OCI-LY3 (cell line): ENCODE data around the gene KLHDC4.

ENCODE experiments used
- H2AFZ ChIP-seq: fragments of 200-600, 300-600 bp; shearing (Covaris generic); 2 replicates; pipeline ENCODE4 v1.6.0; 2014; ENCODE audit warnings: antibody characterized with exemption, low read depth, low read length
- H3K27ac ChIP-seq: fragments of 200-600, 300-600 bp; sonication (generic); 2 replicates; pipeline ENCODE4 v1.5.1; 2014; ENCODE audit warnings: mild to moderate bottlenecking, low read length, moderate library complexity, mixed read lengths
- H3K27me3 ChIP-seq: fragments of 200-600, 300-600 bp; sonication (generic); 2 replicates; pipeline ENCODE4 v1.6.1; 2014; ENCODE audit warnings: low read depth, low read length, mixed read lengths
- H3K36me3 ChIP-seq: fragments of 200-600, 300-600 bp; sonication (generic); replicated peaks from 2 replicates; pipeline ENCODE3; 2014; ENCODE audit warnings: low read depth, low read length, mixed read lengths
- H3K4me1 ChIP-seq: fragments of 300-600, 200-600 bp; sonication (generic); 2 replicates; pipeline ENCODE4 v1.6.1; 2014; ENCODE audit warnings: low read length, mixed read lengths
- H3K4me2 ChIP-seq: fragments of 200-600, 300-600 bp; sonication (generic); 2 replicates; pipeline ENCODE4 v1.6.1; 2014; ENCODE audit warnings: low read length, mixed read lengths
- H3K4me3 ChIP-seq: fragments of 300-600, 200-600 bp; sonication (generic); 2 replicates; pipeline ENCODE4 v1.5.1; 2014; ENCODE audit warnings: antibody characterized with exemption, mild to moderate bottlenecking, low read length, moderate library complexity
- H3K79me2 ChIP-seq: fragments of 300-600, 200-600 bp; shearing (Covaris generic); 2 replicates; pipeline ENCODE4 v1.6.1; 2014; ENCODE audit warnings: mild to moderate bottlenecking, low read length, mixed read lengths
- H3K9ac ChIP-seq: fragments of 300-600, 200-600 bp; shearing (Covaris generic); 2 replicates; pipeline ENCODE4 v1.6.0; 2014; ENCODE audit warnings: mild to moderate bottlenecking, low read length, moderate library complexity
- H3K9me3 ChIP-seq: fragments of 200-600, 300-600 bp; shearing (Covaris generic); 2 replicates; pipeline ENCODE4 v1.6.1; 2014; ENCODE audit warnings: low read length, mixed read lengths; ENCODE audit not compliant: insufficient read depth
- H4K20me1 ChIP-seq: fragments of 200-600, 300-600 bp; sonication (generic); 2 replicates; pipeline ENCODE4 v1.6.1; 2016; ENCODE audit warnings: low read length, mixed read lengths; ENCODE audit not compliant: insufficient read depth
- CTCF ChIP-seq: fragments of 200-600, 300-600 bp; sonication (generic); IDR thresholded peaks from 2 replicates; pipeline ENCODE4 v1.5.1; 2014; ENCODE audit warnings: antibody characterized with exemption, low read length, low read depth
- EZH2phosphoT487 ChIP-seq: fragments of 200-600 bp; shearing (Covaris generic); IDR thresholded peaks from 2 replicates; pipeline ENCODE4 v1.6.1; 2018; ENCODE audit warnings: antibody characterized with exemption, mixed run types, low read depth

The KLHDC4 gene

GRCh38 chr16:87671715-87672270 is 94.0 kb downstream of the KLHDC4 start:
- no peak overlapping the region for H3K4me3 ChIP-seq
- no peaks in the 10 kb centered on the region for H4K20me1 ChIP-seq
- no peak overlapping the region for H3K9ac ChIP-seq
- peaks cover 8% of the 10 kb centered on the region for H3K27me3 ChIP-seq
- peaks cover 11% of the 10 kb centered on the region for H3K4me1 ChIP-seq
- H2AFZ ChIP-seq, result no peak overlapping the region
- no peaks in the 10 kb centered on the region for H3K36me3 ChIP-seq
- H3K4me2 ChIP-seq, result no peak overlapping the region
- TF ChIP-seq EZH2phosphoT487 (no peak), CTCF (no peak)
- no peaks in the 10 kb centered on the region for H3K9me3 ChIP-seq
- H3K27ac ChIP-seq, result no peak overlapping the region
- H3K79me2 ChIP-seq, result no peaks in the 10 kb centered on the region

DNA sequence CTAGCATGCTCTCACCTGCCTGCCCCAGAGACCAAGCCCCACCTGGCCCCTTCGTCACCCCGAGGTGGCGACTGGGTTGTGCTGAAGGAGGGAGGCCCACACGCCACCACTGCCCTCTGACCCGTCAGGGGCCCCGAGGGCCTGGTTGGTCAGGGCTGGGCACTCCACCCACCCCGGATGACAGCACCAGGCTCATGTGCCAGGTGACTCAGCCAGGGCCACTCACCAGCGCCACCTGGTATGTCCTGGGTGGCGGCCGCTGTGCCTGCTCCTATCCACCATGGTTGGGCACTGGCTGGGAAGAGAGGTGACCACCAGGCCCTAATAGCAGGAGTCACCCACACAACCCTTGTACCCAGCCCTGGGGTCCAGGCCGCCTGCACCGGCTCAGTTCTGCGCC is 94.6 kb downstream of the KLHDC4 start:
- Histone ChIP-seq H3K4me1 (peaks cover 11% of the 10 kb centered on the region), H3K27me3 (peaks cover 8% of the 10 kb centered on the region), H2AFZ (no peak overlapping the region), H3K4me3 (no peak overlapping the region), H3K4me2 (no peak overlapping the region), H3K36me3 (no peaks in the 10 kb centered on the region), H3K27ac (no peak overlapping the region), H3K79me2 (no peaks in the 10 kb centered on the region), H3K9ac (no peak overlapping the region), H3K9me3 (no peaks in the 10 kb centered on the region), H4K20me1 (no peaks in the 10 kb centered on the region)
- TF ChIP-seq CTCF (no peak), EZH2phosphoT487 (no peak)

GRCh38 chr16:87669672-87670071 is 96.1 kb downstream of the KLHDC4 start:
- H3K9me3 ChIP-seq, result no peaks in the 10 kb centered on the region
- H3K27ac ChIP-seq, result no peak overlapping the region
- H4K20me1 ChIP-seq, result no peaks in the 10 kb centered on the region
- no peak overlapping the region for H3K9ac ChIP-seq
- no peak overlapping the region for H2AFZ ChIP-seq
- H3K79me2 ChIP-seq, result no peaks in the 10 kb centered on the region
- H3K4me2 ChIP-seq, result no peak overlapping the region
- no peak overlapping the region for H3K4me3 ChIP-seq
- no peaks in the 10 kb centered on the region for H3K36me3 ChIP-seq
- TF ChIP-seq CTCF (no peak), EZH2phosphoT487 (no peak)
- peaks cover 4% of the 10 kb centered on the region; the same call in 1 of the 2 replicates for H3K4me1 ChIP-seq
- peaks cover 4% of the 10 kb centered on the region for H3K27me3 ChIP-seq

GRCh38 chr16:87667946-87668345 is 97.8 kb downstream of the KLHDC4 start:
- H3K27ac ChIP-seq, result no peak overlapping the region
- H3K9me3 ChIP-seq, result no peaks in the 10 kb centered on the region
- no peak overlapping the region for H3K4me2 ChIP-seq
- H3K4me1 ChIP-seq, result no peaks in the 10 kb centered on the region
- TF ChIP-seq CTCF, result no peak
- TF ChIP-seq EZH2phosphoT487, result no peak
- no peak overlapping the region for H3K4me3 ChIP-seq
- no peak overlapping the region for H2AFZ ChIP-seq
- no peak overlapping the region for H3K9ac ChIP-seq
- peaks cover 4% of the 10 kb centered on the region for H3K27me3 ChIP-seq
- no peaks in the 10 kb centered on the region for H3K79me2 ChIP-seq
- H3K36me3 ChIP-seq, result no peaks in the 10 kb centered on the region
- H4K20me1 ChIP-seq, result no peaks in the 10 kb centered on the region
